Measurements from ENCODE around the gene ESYT2. TPM values are rescaled to one million over a fixed set of nuclear protein-coding genes. Genes with fewer than 3 reads are reported as not detected.

The ESYT2 gene
- total and polyA plus RNA-seq, 2 of the 4 experiments (the other 2 are of a cell fraction) = 26.7 to 69.9 TPM

GRCh38 chr7:158865462-158865922 lies 36.2 kb upstream of the ESYT2 start:
- DNase-seq = no peak
- Histone ChIP-seq H4K91ac (ENCODE audit: insufficient read depth, low read depth, low read length) (no peak overlapping the region), H3K36me3 (ENCODE audit: control insufficient read depth, insufficient read depth, low read length) (peaks cover 2% of the 10 kb centered on the region; the same call in 1 of the 2 replicates), H3K27me3 (ENCODE audit: control insufficient read depth, insufficient read depth, low read length) (no peaks in the 10 kb centered on the region), H3K23ac (ENCODE audit: low read depth, low read length) (no peak overlapping the region), H3K56ac (ENCODE audit: extremely low read depth, insufficient read depth, low read length) (no peak overlapping the region), H2BK5ac (ENCODE audit: low read depth, low read length, poor library complexity, severe bottlenecking) (no peak overlapping the region), H3K18ac (ENCODE audit: low read depth, low read length) (no peak overlapping the region), H2BK15ac (ENCODE audit: low read depth, low read length) (no peak overlapping the region), H3K14ac (replicated peaks; ENCODE audit: low read depth, low read length) (no peak overlapping the region), H4K20me1 (ENCODE audit: insufficient read depth, low read length) (no peaks in the 10 kb centered on the region), H3K4me2 (ENCODE audit: low read depth, low read length) (no peak overlapping the region), H2BK120ac (ENCODE audit: low read depth, low read length) (no peak overlapping the region), H3K9me3 (ENCODE audit: control insufficient read depth, insufficient read depth, low read length) (no peaks in the 10 kb centered on the region), H3K9me1 (ENCODE audit: insufficient read depth, low read length) (peaks cover 14% of the 10 kb centered on the region; the same call in 1 of the 2 replicates), H4K5ac (ENCODE audit: low read depth, low read length) (no peak overlapping the region), H2BK20ac (ENCODE audit: low read depth, low read length) (no peak overlapping the region), H2AK5ac (ENCODE audit: low read depth, low read length) (no peak overlapping the region), H3K9ac (ENCODE audit: low read depth, low read length) (no peak overlapping the region), H2AK9ac (replicated peaks; ENCODE audit: low read depth, low read length, poor library complexity) (no peak overlapping the region), H3K4me3 (ENCODE audit: insufficient read depth, low read depth, low read length) (no peak overlapping the region), H3K27ac (ENCODE audit: insufficient read depth, low read length) (no peak overlapping the region), H4K8ac (ENCODE audit: low read depth in 2 of 2, low read length in 2 of 2) (peak overlapping the region in 1 of 2 experiments; percentile 7; a peak in 2 of 4 replicates), H3K79me1 (ENCODE audit: low read depth in 1 of 2, low read length in 2 of 2) (peaks cover 35 to 68% of the 10 kb centered on the region in 2 experiments), H2AFZ (replicated peaks; ENCODE audit: low read length, poor library complexity) (no peak overlapping the region), H3K4ac (ENCODE audit: low read depth, low read length) (no peak overlapping the region), H3K4me1 (ENCODE audit: control insufficient read depth, insufficient read depth, low read length) (peaks cover 5% of the 10 kb centered on the region)
- ChIA-PET CTCF (no interaction called here), POLR2A (ENCODE audit: unreplicated experiment) (no interaction called here)
- BruUV-seq (replicated peaks) = no TSS peak
- ATAC-seq (ENCODE audit: low read depth) = no peak
- intact Hi-C loops (cut with micrococcal nuclease) = no loop called here
- WGBS, 2 experiments (ENCODE audit: extremely low coverage in 2 of 2, insufficient read length in 1 of 2) = 100% methylated on average over 3 of the region's 7 CpGs; no CpG with 5 or more reads in 1 of the 2 experiments
- TF ChIP-seq USF2 (IDR thresholded peaks at IDR 0.05; ENCODE audit: low read depth, low read length) (no peak), RCOR1 (IDR thresholded peaks at IDR 0.05; ENCODE audit: insufficient replicate concordance, low read length) (no peak), MAFK (IDR thresholded peaks at IDR 0.05; ENCODE audit: low read depth, low read length) (no peak), BHLHE40 (IDR thresholded peaks at IDR 0.05; ENCODE audit: low read depth, low read length) (no peak), RFX5 (IDR thresholded peaks at IDR 0.05; ENCODE audit: low read depth, low read length) (no peak), NFE2L2 (IDR thresholded peaks at IDR 0.05; ENCODE audit: low read depth, low read length) (no peak), SMC3 (IDR thresholded peaks at IDR 0.05; ENCODE audit: low read depth, low read length) (no peak), CEBPB (IDR thresholded peaks at IDR 0.05; ENCODE audit: low read depth, low read length) (no peak), RAD21 (IDR thresholded peaks at IDR 0.05; ENCODE audit: low read length) (no peak), FOS (IDR thresholded peaks at IDR 0.05; ENCODE audit: low read depth, low read length) (no peak), MXI1 (IDR thresholded peaks at IDR 0.05; ENCODE audit: borderline replicate concordance, low read depth, low read length) (no peak), CTCF (conservative IDR thresholded peaks at IDR 0.05; ENCODE audit: low read depth, low read length) (no peak), ELK1 (IDR thresholded peaks at IDR 0.05; ENCODE audit: borderline replicate concordance, low read depth, low read length) (no peak), MAZ (IDR thresholded peaks at IDR 0.05; ENCODE audit: borderline replicate concordance, low read depth, low read length) (no peak), CHD1 (IDR thresholded peaks at IDR 0.05; ENCODE audit: low read depth, low read length) (no peak)
- dilution Hi-C loops (cut with HindIII; ENCODE audit: low sequenced_read_pairs, unreplicated experiment) = no loop called here
- in situ Hi-C loops (cut with MboI; ENCODE audit: low sequenced_read_pairs) = no loop called here
